K562 (cell line): Measurements from ENCODE around the gene ITGBL1. TPM values are rescaled to one million over a fixed set of nuclear protein-coding genes. Genes with fewer than 3 reads are reported as not detected.

Experiments
- ATAC-seq: fragments of 200-7000 bp; cut with Tn5 transposase; 3 replicates; pipeline ENCODE4 v1.9.1; 2020; ENCODE audit warnings: moderate library complexity
- BruUV-seq: library from RNA; stranded (reverse); fragments of 400-500 nt; replicated peaks from 2 replicates; lab custom pipeline; 2021; lab: Mats Ljungman, UMichigan
- CTCF ChIA-PET: fragments of 300-600 bp; formaldehyde crosslinking; extraction: SDS; loops from one replicate; lab custom pipeline; 2021; ENCODE audit warnings: low intra/inter-chr PET ratio; lab: Yijun Ruan, JAX
- POLR2A ChIA-PET: fragments of 300-600, 350-650 bp; sonication (Branson Sonifier 250); formaldehyde crosslinking; extraction: SDS; loops from one replicate; lab custom pipeline; 2021; ENCODE audit warnings: antibody characterized with exemption, inconsistent platforms; lab: Yijun Ruan, JAX
- DNase-seq, 4 experiments: peaks; one replicate each; pipeline versions ENCODE4 v3.0.0 to v3.0.0-alpha.2; 2011 to 2018; ENCODE audit warnings: low spot score in 3 of 4, mixed read lengths in 3 of 4; ENCODE audit errors: extremely low read depth in 1 of 4
- FAIRE-seq: peaks from 2 replicates; lab custom pipeline; 2011; peaks lifted over from hg19 to GRCh38; lab: Jason Lieb, UNC
- H2AFZ ChIP-seq: 2 replicates; pipeline ENCODE4 v1.6.0; 2011; ENCODE audit warnings: low read depth, low read length, control low read depth, inconsistent platforms
- H3K27ac ChIP-seq: fragments of 200-600 bp; 3 replicates; pipeline ENCODE4 v1.8.0; 2011; ENCODE audit warnings: low read depth, mild to moderate bottlenecking, control low read depth, inconsistent platforms, low read length, moderate library complexity, mixed read lengths; ENCODE audit errors: extremely low read depth
- H3K27me3 ChIP-seq, 2 experiments: fragments of 300-600 bp in 1 of 2; 2 replicates in 1 of 2; 3 replicates in 1 of 2; pipeline versions ENCODE4 v1.6.0 to v1.8.0; 2011; ENCODE audit warnings: inconsistent platforms in 2 of 2, low read length in 2 of 2, mild to moderate bottlenecking in 1 of 2, mixed read lengths in 1 of 2, moderate library complexity in 1 of 2; ENCODE audit not compliant: control insufficient read depth in 2 of 2, insufficient read depth in 2 of 2
- H3K36me3 ChIP-seq: fragments of 300-600 bp; 3 replicates; pipeline ENCODE4 v1.8.0; 2011; ENCODE audit warnings: mild to moderate bottlenecking, low read length, inconsistent platforms; ENCODE audit not compliant: control insufficient read depth, insufficient read depth
- H3K4me1 ChIP-seq, 2 experiments: fragments of 200-600 bp in 1 of 2; replicated peaks in 1 of 2; 2 replicates in 1 of 2; 3 replicates in 1 of 2; pipeline versions ENCODE4 v1.5.1 to v1.8.0; 2011; ENCODE audit warnings: inconsistent platforms in 2 of 2, low read length in 2 of 2, mild to moderate bottlenecking in 1 of 2, mixed read lengths in 1 of 2, moderate library complexity in 1 of 2; ENCODE audit not compliant: control insufficient read depth in 2 of 2, insufficient read depth in 2 of 2
- H3K4me2 ChIP-seq: 2 replicates; pipeline ENCODE4 v1.6.1; 2011; ENCODE audit warnings: low read length, control low read depth, inconsistent platforms, mixed read lengths; ENCODE audit not compliant: insufficient read depth
- H3K4me3 ChIP-seq: fragments of 200-600 bp; sonication (generic), shearing (Covaris generic); 2 replicates; pipeline ENCODE4 v1.5.1; 2016; ENCODE audit warnings: control low read depth, inconsistent platforms
- H3K79me2 ChIP-seq: fragments of 200-600 bp; 3 replicates; pipeline ENCODE4 v1.8.0; 2011; ENCODE audit warnings: low read length, inconsistent platforms; ENCODE audit not compliant: control insufficient read depth, insufficient read depth
- H3K9ac ChIP-seq, 2 experiments: 2 replicates each; pipeline versions ENCODE4 v1.6.0 to v1.6.1; 2011; ENCODE audit warnings: low read depth in 2 of 2, low read length in 2 of 2, control low read depth in 1 of 2, inconsistent platforms in 1 of 2, mild to moderate bottlenecking in 1 of 2, mixed read lengths in 1 of 2; ENCODE audit not compliant: insufficient read depth in 1 of 2
- H3K9me1 ChIP-seq: one replicate; pipeline ENCODE4 v1.6.0; 2011; ENCODE audit warnings: inconsistent platforms, mild to moderate bottlenecking, low read length, moderate library complexity; ENCODE audit not compliant: control insufficient read depth, insufficient read depth
- H3K9me3 ChIP-seq: replicated peaks from 2 replicates; pipeline ENCODE4 v1.5.1; 2011; ENCODE audit warnings: low read depth, low read length, inconsistent platforms; ENCODE audit not compliant: control insufficient read depth, insufficient read depth
- H4K20me1 ChIP-seq: replicated peaks from 2 replicates; pipeline ENCODE4 v1.6.1; 2011; ENCODE audit warnings: low read length, inconsistent platforms, mixed read lengths; ENCODE audit not compliant: control insufficient read depth, insufficient read depth
- BRF2 ChIP-seq: IDR thresholded peaks from 3 replicates; pipeline ENCODE4 v1.6.1; 2011; ENCODE audit warnings: borderline replicate concordance, mild to moderate bottlenecking; ENCODE audit not compliant: insufficient read length, insufficient read depth
- CEBPB ChIP-seq: fragments of 450-650 bp; IDR thresholded peaks from 2 replicates; pipeline ENCODE4 v1.6.1; 2016; ENCODE audit warnings: missing genetic modification characterization, missing compliant biosample characterization
- ELK1 ChIP-seq: sonication (generic); formaldehyde crosslinking; IDR thresholded peaks from 2 replicates; pipeline ENCODE4 v1.8.1; 2022; ENCODE audit warnings: missing genetic modification reagents
- MAFF ChIP-seq: IDR thresholded peaks from 2 replicates; pipeline ENCODE4 v1.6.1; 2012; ENCODE audit warnings: low read length, improper control_type of control experiment
- PRPF4 ChIP-seq: fragments of 200-400 bp; formaldehyde crosslinking; IDR thresholded peaks from one replicate; pipeline ENCODE4 v1.6.1; 2017; ENCODE audit warnings: low read length, low read depth, mild to moderate bottlenecking; ENCODE audit not compliant: insufficient read depth, poor library complexity, severe bottlenecking
- SREBF1 ChIP-seq: fragments of 150-350 bp; IDR thresholded peaks from 2 replicates; pipeline ENCODE4 v1.6.1; 2014; ENCODE audit warnings: antibody characterized with exemption, low read depth, low read length, borderline replicate concordance
- STAT5A ChIP-seq: IDR thresholded peaks from 2 replicates; pipeline ENCODE4 v1.6.1; 2012; ENCODE audit warnings: low read length, inconsistent platforms, borderline replicate concordance
- TAL1 ChIP-seq: fragments of 450-650 bp; IDR thresholded peaks from 2 replicates; pipeline ENCODE4 v1.6.1; 2016; ENCODE audit warnings: mild to moderate bottlenecking
- ZNF3 ChIP-seq: fragments of 250-450 bp; sonication (Bioruptor Pico); IDR thresholded peaks from 2 replicates; pipeline ENCODE4 v1.5.0; 2021; ENCODE audit warnings: mild to moderate bottlenecking, moderate library complexity
- ZNF695 ChIP-seq: fragments of 450-650 bp; formaldehyde crosslinking; IDR thresholded peaks from 2 replicates; pipeline ENCODE4 v1.4.0; 2020; ENCODE audit warnings: mild to moderate bottlenecking, moderate library complexity
- in situ Hi-C: fragments of 300-500 bp; cut with MboI; formaldehyde crosslinking; loops from 4 replicates; pipeline ENCODE4 v1.15.0; 2018; ENCODE audit warnings: inconsistent platforms, mixed read lengths
- intact Hi-C: fragments of 100-400 bp; cut with micrococcal nuclease; formaldehyde crosslinking; loops from 2 replicates; pipeline ENCODE4 v1.14.2; 2022
- polyA plus RNA-seq, 8 experiments: library from polyadenylated mRNA; depleted of rRNA in 4 of 8; stranded (reverse) in 5 of 8; unstranded in 3 of 8; fragments of >200 nt; fragmentation: Nextera tagmentation in 2 of 8; fragmentation: Illumina TruSeq in 1 of 8; extraction: Ambion mirVana in 2 of 8; extraction: Trizol in 1 of 8; gene quantifications; 2 replicates each; pipeline versions ENCODE4 v1.2.1 to v1.2.3, GENCODE V29; 2011 to 2014; ENCODE audit warnings: inconsistent platforms in 1 of 8, missing spikeins in 1 of 8
- total RNA-seq, 7 experiments: library from RNA; depleted of rRNA in 6 of 7; stranded (reverse); fragments of >200 nt in 6 of 7; fragmentation: Illumina TruSeq in 2 of 7; extraction: Trizol in 2 of 7; gene quantifications; 2 replicates each; pipeline versions ENCODE4 v1.2.1 to v1.2.3, GENCODE V29; 2011 to 2021; ENCODE audit warnings: low replicate concordance in 1 of 7
- TF ChIP-seq, protein P1 (sequence below): fragments of 200-800 bp; sonication (Bioruptor generic); IDR thresholded peaks from 2 replicates; pipeline ENCODE4 v1.6.1; 2017; ENCODE audit warnings: missing genetic modification characterization, missing compliant biosample characterization

The ITGBL1 gene
- total and polyA plus RNA-seq, 9 of the 15 experiments (the other 6 are each of a cell fraction or from before 2014, with no cell fraction given) = 0.04 to 0.73 (median 0.32) TPM; not detected in 1

DNA sequence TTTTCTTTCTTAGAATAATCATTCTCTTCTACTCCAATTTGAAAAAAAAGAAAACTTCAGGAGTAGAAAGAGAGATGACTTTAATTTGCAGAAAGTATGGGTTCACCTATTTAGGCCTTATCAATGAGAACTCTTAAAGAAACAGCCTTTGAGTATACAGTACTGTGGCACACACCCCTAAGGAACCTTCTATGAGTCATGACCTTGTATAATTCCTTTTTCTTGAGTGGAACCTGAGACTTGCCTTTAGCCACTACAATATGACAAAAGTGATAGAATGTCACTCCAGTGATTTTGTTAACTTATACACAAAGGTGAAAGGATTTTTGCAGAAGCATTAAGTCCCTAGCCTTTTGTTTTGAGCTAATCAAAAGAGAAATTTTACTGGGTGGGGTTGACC lies 58.7 kb downstream of the ITGBL1 start:
- no peaks in the 10 kb centered on the region for H3K9me3 ChIP-seq
- DNase-seq (no peak), FAIRE-seq (no peak), ATAC-seq (no peak)
- H2AFZ ChIP-seq = no peak overlapping the region
- H3K9me1 ChIP-seq = no peaks in the 10 kb centered on the region
- H3K27me3 ChIP-seq = no peaks in the 10 kb centered on the region
- in situ Hi-C loops (no loop called here), intact Hi-C loops (no loop called here)
- H4K20me1 ChIP-seq = no peaks in the 10 kb centered on the region
- H3K4me1 ChIP-seq = no peaks in the 10 kb centered on the region
- H3K4me3 ChIP-seq = no peak overlapping the region
- ChIA-PET POLR2A (no interaction called here), CTCF (no interaction called here)
- H3K9ac ChIP-seq = no peak overlapping the region
- no peak overlapping the region for H3K27ac ChIP-seq
- no peak overlapping the region for H3K4me2 ChIP-seq
- BruUV-seq = no TSS peak
- H3K36me3 ChIP-seq = no peaks in the 10 kb centered on the region
- no peaks in the 10 kb centered on the region for H3K79me2 ChIP-seq
- TF ChIP-seq PRPF4 (no peak), MAFF (no peak), STAT5A (no peak), ELK1 (CRISPR knock-in tag) (no peak), TAL1 (no peak), ZNF3 (CRISPR knock-in tag) (no peak), BRF2 (no peak), CEBPB (tag) (no peak), ZNF695 (CRISPR knock-in tag) (no peak), SREBF1 (no peak)
- TF ChIP-seq, protein P1, sequence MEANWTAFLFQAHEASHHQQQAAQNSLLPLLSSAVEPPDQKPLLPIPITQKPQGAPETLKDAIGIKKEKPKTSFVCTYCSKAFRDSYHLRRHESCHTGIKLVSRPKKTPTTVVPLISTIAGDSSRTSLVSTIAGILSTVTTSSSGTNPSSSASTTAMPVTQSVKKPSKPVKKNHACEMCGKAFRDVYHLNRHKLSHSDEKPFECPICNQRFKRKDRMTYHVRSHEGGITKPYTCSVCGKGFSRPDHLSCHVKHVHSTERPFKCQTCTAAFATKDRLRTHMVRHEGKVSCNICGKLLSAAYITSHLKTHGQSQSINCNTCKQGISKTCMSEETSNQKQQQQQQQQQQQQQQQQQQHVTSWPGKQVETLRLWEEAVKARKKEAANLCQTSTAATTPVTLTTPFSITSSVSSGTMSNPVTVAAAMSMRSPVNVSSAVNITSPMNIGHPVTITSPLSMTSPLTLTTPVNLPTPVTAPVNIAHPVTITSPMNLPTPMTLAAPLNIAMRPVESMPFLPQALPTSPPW = no peak
